Measurements from ENCODE around the gene SLC35A2.

DNA sequence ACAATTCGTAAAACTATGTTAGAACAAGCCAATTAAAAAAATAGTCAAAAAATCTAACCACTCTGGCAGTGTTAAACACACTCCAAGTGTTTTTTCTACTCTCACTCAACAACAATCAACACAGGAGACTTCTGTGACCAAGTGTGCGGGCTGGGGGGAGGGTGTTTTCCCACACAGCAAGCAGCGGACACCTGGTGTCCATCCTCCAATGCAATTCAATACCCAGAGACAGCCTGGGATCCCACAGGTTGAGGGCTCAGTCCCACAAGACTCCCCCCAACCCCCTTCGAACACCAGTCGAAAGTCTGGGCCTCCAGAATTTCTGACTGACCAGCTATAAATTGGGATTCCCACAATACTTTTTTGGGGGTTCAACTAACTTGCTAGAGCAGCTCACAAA is 15.7 kb upstream of the SLC35A2 start:
- TF ChIP-seq POLR2A (IDR thresholded peaks at IDR 0.05) = no peak
- TF ChIP-seq, protein P1, sequence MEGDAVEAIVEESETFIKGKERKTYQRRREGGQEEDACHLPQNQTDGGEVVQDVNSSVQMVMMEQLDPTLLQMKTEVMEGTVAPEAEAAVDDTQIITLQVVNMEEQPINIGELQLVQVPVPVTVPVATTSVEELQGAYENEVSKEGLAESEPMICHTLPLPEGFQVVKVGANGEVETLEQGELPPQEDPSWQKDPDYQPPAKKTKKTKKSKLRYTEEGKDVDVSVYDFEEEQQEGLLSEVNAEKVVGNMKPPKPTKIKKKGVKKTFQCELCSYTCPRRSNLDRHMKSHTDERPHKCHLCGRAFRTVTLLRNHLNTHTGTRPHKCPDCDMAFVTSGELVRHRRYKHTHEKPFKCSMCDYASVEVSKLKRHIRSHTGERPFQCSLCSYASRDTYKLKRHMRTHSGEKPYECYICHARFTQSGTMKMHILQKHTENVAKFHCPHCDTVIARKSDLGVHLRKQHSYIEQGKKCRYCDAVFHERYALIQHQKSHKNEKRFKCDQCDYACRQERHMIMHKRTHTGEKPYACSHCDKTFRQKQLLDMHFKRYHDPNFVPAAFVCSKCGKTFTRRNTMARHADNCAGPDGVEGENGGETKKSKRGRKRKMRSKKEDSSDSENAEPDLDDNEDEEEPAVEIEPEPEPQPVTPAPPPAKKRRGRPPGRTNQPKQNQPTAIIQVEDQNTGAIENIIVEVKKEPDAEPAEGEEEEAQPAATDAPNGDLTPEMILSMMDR (IDR thresholded peaks at IDR 0.05) = no peak
